HCT116 (cell line): ENCODE measurements around the gene MGRN1. TPM values are rescaled to one million over a fixed set of nuclear protein-coding genes. Genes with fewer than 3 reads are reported as not detected.

Experiments used
- ATAC-seq: fragments of 200-7000 bp; cut with Tn5 transposase; 2 replicates; pipeline ENCODE4 v1.9.1; 2020; ENCODE audit warnings: mild to moderate bottlenecking, moderate library complexity
- BruUV-seq: library from RNA; stranded (reverse); fragments of 400-500 nt; replicated peaks from 2 replicates; lab custom pipeline; 2021; lab: Mats Ljungman, UMichigan
- CTCF ChIA-PET: fragments of 300-600 bp; sonication (Branson Sonifier 250); formaldehyde crosslinking; loops from one replicate; lab custom pipeline; 2021; ENCODE audit warnings: antibody characterized with exemption; lab: Charles Lee
- POLR2A ChIA-PET: fragments of 300-600, 350-600 bp; sonication (Branson Sonifier 250); formaldehyde crosslinking; loops from one replicate; lab custom pipeline; 2021; ENCODE audit warnings: antibody characterized with exemption; lab: Charles Lee
- RAD21 ChIA-PET, 2 experiments: fragments of 300-600 bp; sonication (Branson Sonifier 250); formaldehyde crosslinking; loops; one replicate each; lab custom pipeline; 2023; ENCODE audit warnings: low total read pairs in 2 of 2; ENCODE audit not compliant: uncharacterized antibody in 2 of 2, unreplicated experiment in 2 of 2, low non-redundant PET in 1 of 2; lab: Charles Lee
- DNase-seq: peaks from one replicate; pipeline ENCODE4 v3.0.0-alpha.2; 2010; ENCODE audit warnings: low read depth, low spot score
- H2AFZ ChIP-seq: fragments of 200-600 bp; shearing (Covaris generic), sonication (generic); 2 replicates; pipeline ENCODE4 v1.6.1; 2017; ENCODE audit warnings: low read depth, mixed run types, mixed read lengths, antibody characterized with exemption, low read length; ENCODE audit not compliant: poor library complexity, severe bottlenecking
- H3K27ac ChIP-seq: 2 replicates; pipeline ENCODE4 v1.5.1; 2012; ENCODE audit warnings: low read depth, low read length
- H3K27me3 ChIP-seq: fragments of 200-600 bp; sonication (generic); 2 replicates; pipeline ENCODE4 v1.6.1; 2016; ENCODE audit warnings: mixed run types, low read length, mixed read lengths; ENCODE audit not compliant: insufficient read depth
- H3K36me3 ChIP-seq, 2 experiments: fragments of 200-500 bp in 1 of 2; fragments of 200-600 bp in 1 of 2; sonication (Bioruptor generic) in 1 of 2; sonication (generic) in 1 of 2; 2 replicates each; pipeline versions ENCODE4 v1.5.1 to v1.6.1; 2014 to 2016; ENCODE audit warnings: low read length in 2 of 2, inconsistent platforms in 1 of 2, mixed read lengths in 1 of 2, mixed run types in 1 of 2; ENCODE audit not compliant: insufficient read depth in 2 of 2, control insufficient read depth in 1 of 2
- H3K4me1 ChIP-seq, 2 experiments: fragments of 200-600 bp in 1 of 2; sonication (generic) in 1 of 2; 2 replicates each; pipeline versions ENCODE4 v1.5.1 to v1.6.1; 2012 to 2017; ENCODE audit warnings: low read length in 2 of 2, inconsistent platforms in 1 of 2, mild to moderate bottlenecking in 1 of 2, mixed read lengths in 1 of 2, mixed run types in 1 of 2, moderate library complexity in 1 of 2; ENCODE audit not compliant: insufficient read depth in 2 of 2, control insufficient read depth in 1 of 2
- H3K4me2 ChIP-seq: fragments of 200-600 bp; sonication (generic); 2 replicates; pipeline ENCODE4 v1.6.1; 2017; ENCODE audit warnings: mixed run types, low read length, mixed read lengths
- H3K4me3 ChIP-seq, 2 experiments: fragments of 200-600 bp in 1 of 2; sonication (generic) in 1 of 2; replicated peaks in 1 of 2; 2 replicates each; pipeline ENCODE4 v1.5.1; 2011 to 2016; ENCODE audit warnings: low read length in 2 of 2, control low read depth in 1 of 2, low read depth in 1 of 2, mild to moderate bottlenecking in 1 of 2, mixed read lengths in 1 of 2, mixed run types in 1 of 2
- H3K79me2 ChIP-seq: fragments of 200-600 bp; sonication (generic); 2 replicates; pipeline ENCODE4 v1.6.1; 2017; ENCODE audit warnings: mild to moderate bottlenecking, mixed run types, low read length, moderate library complexity, mixed read lengths; ENCODE audit not compliant: insufficient read depth
- H3K9ac ChIP-seq: fragments of 200-600 bp; sonication (generic); 2 replicates; pipeline ENCODE4 v1.6.1; 2016; ENCODE audit warnings: low read length, mixed read lengths
- H3K9me2 ChIP-seq: fragments of 200-600 bp; sonication (generic), shearing (Covaris generic); 2 replicates; pipeline ENCODE4 v1.6.1; 2017; ENCODE audit warnings: mixed run types, mild to moderate bottlenecking, moderate library complexity; ENCODE audit not compliant: insufficient read depth
- H3K9me3 ChIP-seq, 2 experiments: fragments of 200-500 bp in 1 of 2; fragments of 200-600 bp in 1 of 2; sonication (Bioruptor generic) in 1 of 2; sonication (generic) in 1 of 2; 2 replicates each; pipeline ENCODE4 v1.6.1; 2014 to 2017; ENCODE audit warnings: low read length in 2 of 2, mixed read lengths in 2 of 2, inconsistent platforms in 1 of 2, low read depth in 1 of 2, mild to moderate bottlenecking in 1 of 2, mixed run types in 1 of 2, moderate library complexity in 1 of 2; ENCODE audit not compliant: control insufficient read depth in 1 of 2, insufficient read depth in 1 of 2
- H4K20me1 ChIP-seq: fragments of 200-600 bp; sonication (generic), shearing (Covaris generic); 2 replicates; pipeline ENCODE4 v1.6.1; 2017; ENCODE audit warnings: mixed run types, mild to moderate bottlenecking, moderate library complexity; ENCODE audit not compliant: insufficient read depth
- CEBPB ChIP-seq: IDR thresholded peaks from 2 replicates; pipeline ENCODE4 v1.6.1; 2012; ENCODE audit warnings: low read depth
- EGR1 ChIP-seq: IDR thresholded peaks from 2 replicates; pipeline ENCODE4 v1.6.1; 2012; ENCODE audit warnings: low read depth
- ELF1 ChIP-seq: IDR thresholded peaks from 2 replicates; pipeline ENCODE4 v1.6.1; 2012; ENCODE audit warnings: low read depth, borderline replicate concordance
- EZH2 ChIP-seq: fragments of 200-600 bp; sonication (generic); IDR thresholded peaks from 2 replicates; pipeline ENCODE4 v1.6.1; 2017; ENCODE audit warnings: antibody characterized with exemption, mixed run types
- EZH2phosphoT487 ChIP-seq: fragments of 200-600 bp; IDR thresholded peaks from 2 replicates; pipeline ENCODE4 v1.6.1; 2018; ENCODE audit warnings: antibody characterized with exemption, borderline replicate concordance
- FOSL1 ChIP-seq: IDR thresholded peaks from 2 replicates; pipeline ENCODE4 v1.6.1; 2012; ENCODE audit warnings: low read depth
- JUND ChIP-seq: IDR thresholded peaks from 2 replicates; pipeline ENCODE4 v1.6.1; 2012
- POLR2AphosphoS5 ChIP-seq: IDR thresholded peaks from 2 replicates; pipeline ENCODE4 v1.6.1; 2011; ENCODE audit warnings: mild to moderate bottlenecking, low read depth, low read length, moderate library complexity
- RAD21 ChIP-seq: IDR thresholded peaks from 2 replicates; pipeline ENCODE4 v1.6.1; 2012; ENCODE audit warnings: low read depth, mild to moderate bottlenecking
- SIN3A ChIP-seq: IDR thresholded peaks from 2 replicates; pipeline ENCODE4 v1.6.1; 2012; ENCODE audit warnings: low read depth
- SP1 ChIP-seq: IDR thresholded peaks from 2 replicates; pipeline ENCODE4 v1.6.1; 2012; ENCODE audit warnings: low read depth
- SRF ChIP-seq: IDR thresholded peaks from 2 replicates; pipeline ENCODE4 v1.6.1; 2012; ENCODE audit warnings: low read depth
- TCF7L2 ChIP-seq: IDR thresholded peaks from 2 replicates; pipeline ENCODE4 v1.7.0; 2011; ENCODE audit warnings: borderline replicate concordance, inconsistent platforms; ENCODE audit not compliant: insufficient read depth, insufficient read length; ENCODE audit errors: extremely low read depth
- YY1 ChIP-seq: IDR thresholded peaks from 2 replicates; pipeline ENCODE4 v1.6.1; 2011; ENCODE audit warnings: low read length, low read depth, moderate library complexity, mild to moderate bottlenecking; ENCODE audit not compliant: insufficient replicate concordance; ENCODE audit errors: extremely low read depth
- ZBTB33 ChIP-seq: IDR thresholded peaks from 2 replicates; pipeline ENCODE4 v1.6.1; 2011; ENCODE audit warnings: mild to moderate bottlenecking, low read length, moderate library complexity; ENCODE audit not compliant: insufficient replicate concordance; ENCODE audit errors: extremely low read depth
- intact Hi-C: fragments of 100-400 bp; cut with micrococcal nuclease; formaldehyde crosslinking; loops from 2 replicates; pipeline ENCODE4 v1.10.0; 2022
- total RNA-seq: library from RNA; stranded (reverse); gene quantifications from one replicate; pipeline ENCODE4 v1.2.1, GENCODE V29; 2021; ENCODE audit not compliant: unreplicated experiment
- TF ChIP-seq, protein P1 (sequence below): IDR thresholded peaks from 2 replicates; pipeline ENCODE4 v1.6.1; 2012

Gene MGRN1
- total RNA-seq, 1 experiment from 2014 or later = 50.6 TPM

DNA sequence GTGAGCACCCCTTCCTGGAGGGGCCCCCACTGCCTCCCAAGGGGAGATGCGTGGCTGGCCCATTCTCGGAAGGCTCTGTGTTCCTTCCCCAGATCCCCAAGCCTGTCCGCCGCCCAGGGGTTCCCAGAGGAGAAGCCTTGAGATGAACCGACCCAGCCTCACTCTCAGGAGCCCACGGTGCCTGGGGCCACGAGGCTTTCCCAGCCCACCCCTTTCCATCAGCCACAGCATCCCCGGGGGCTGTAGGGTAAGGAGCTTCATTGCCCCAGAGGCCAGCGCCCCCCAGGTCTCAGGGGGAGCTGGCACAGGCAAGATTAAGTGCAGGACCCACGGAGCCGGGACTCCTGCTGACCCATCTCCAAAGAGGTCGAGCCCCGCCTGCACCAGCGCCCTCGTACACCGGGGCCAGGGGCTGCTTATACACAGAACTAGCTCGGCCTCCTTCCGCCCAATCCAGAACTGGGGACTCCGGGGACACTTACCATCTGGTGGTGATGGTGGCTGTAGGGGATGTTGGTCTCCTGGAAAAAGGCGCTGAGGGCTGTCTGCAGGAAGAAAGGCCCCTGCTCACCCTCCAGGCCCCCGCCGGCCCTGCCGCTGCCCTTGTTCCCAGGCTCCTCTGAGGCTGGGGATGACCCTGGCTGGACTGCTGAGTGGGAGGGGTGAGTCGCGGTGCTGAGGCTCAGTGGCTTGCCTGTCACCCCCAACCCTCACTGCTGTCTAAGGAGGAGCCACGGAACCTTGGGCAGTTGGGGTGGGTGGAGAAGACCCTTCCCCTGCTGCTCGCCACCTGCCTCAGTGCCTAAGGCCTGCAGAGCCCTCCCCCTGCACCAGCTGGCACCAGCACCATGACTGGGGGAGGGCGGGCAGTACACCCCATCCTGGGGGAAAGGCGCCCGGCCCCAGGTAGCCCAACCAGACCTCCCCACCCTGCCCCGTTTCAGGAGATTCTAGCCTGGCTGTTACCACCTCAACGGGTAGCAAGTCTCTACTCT, 14.3 kb upstream of the MGRN1 start:
- no peak overlapping the region for H3K27ac ChIP-seq
- POLR2A ChIA-PET = no interaction called here
- RAD21 ChIA-PET = no interaction called here
- H3K4me3 ChIP-seq = no peak overlapping the region
- peaks cover 0 to 12% of the 10 kb centered on the region in 2 experiments; a peak in 3 of 4 replicates for H3K36me3 ChIP-seq
- TF ChIP-seq EGR1 (no peak), SRF (no peak), FOSL1 (no peak), POLR2AphosphoS5 (no peak), SP1 (no peak), ELF1 (no peak)
- no peak overlapping the region for H3K4me2 ChIP-seq
- H2AFZ ChIP-seq = no peak overlapping the region
- intact Hi-C loops = loop anchor here (10.0 kb wide), 1 partner anchor 186 kb away; the partner anchor contains the start of gene DNAJA3
- H3K9me2 ChIP-seq = no peaks in the 10 kb centered on the region
- CTCF ChIA-PET = no interaction called here
- no peaks in the 10 kb centered on the region for H3K27me3 ChIP-seq
- peaks cover 39% of the 10 kb centered on the region for H3K79me2 ChIP-seq
- no TSS peak for BruUV-seq
- ATAC-seq = no peak
- no peak overlapping the region for H3K9ac ChIP-seq
- H4K20me1 ChIP-seq = no peaks in the 10 kb centered on the region
- no peak for DNase-seq
- H3K9me3 ChIP-seq = no peaks in the 10 kb centered on the region
- H3K4me1 ChIP-seq = peaks cover 14 to 19% of the 10 kb centered on the region in 2 experiments

GRCh38 chr16:4611337-4612021, 13.1 kb upstream of the MGRN1 start:
- ATAC-seq = no peak
- CTCF ChIA-PET = no interaction called here
- TF ChIP-seq YY1 (no peak), POLR2AphosphoS5 (no peak), SP1 (no peak), CEBPB (no peak), RAD21 (no peak), TCF7L2 (no peak), EZH2 (no peak), EGR1 (no peak), ELF1 (no peak), JUND (no peak), SIN3A (no peak), ZBTB33 (no peak), EZH2phosphoT487 (no peak)
- TF ChIP-seq, protein P1, sequence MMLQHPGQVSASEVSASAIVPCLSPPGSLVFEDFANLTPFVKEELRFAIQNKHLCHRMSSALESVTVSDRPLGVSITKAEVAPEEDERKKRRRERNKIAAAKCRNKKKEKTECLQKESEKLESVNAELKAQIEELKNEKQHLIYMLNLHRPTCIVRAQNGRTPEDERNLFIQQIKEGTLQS = no peak

More at GRCh38 chr16:4611337-4612021, 13.1 kb upstream of the MGRN1 start:
- no peaks in the 10 kb centered on the region for H4K20me1 ChIP-seq
- H3K79me2 ChIP-seq = peaks cover 39% of the 10 kb centered on the region
- no peak overlapping the region; the same call in 1 of the 2 replicates for H3K27ac ChIP-seq
- ChIA-PET RAD21 (no interaction called here), POLR2A (no interaction called here)
- H3K27me3 ChIP-seq = no peaks in the 10 kb centered on the region
- no peak overlapping the region for H3K4me2 ChIP-seq
- no peak overlapping the region for H3K4me3 ChIP-seq
- BruUV-seq = no TSS peak
- H3K9ac ChIP-seq = no peak overlapping the region
- peaks cover 0 to 12% of the 10 kb centered on the region in 2 experiments; a peak in 3 of 4 replicates for H3K36me3 ChIP-seq
- no peaks in the 10 kb centered on the region for H3K9me3 ChIP-seq
- no peak overlapping the region for H2AFZ ChIP-seq
- intact Hi-C loops = loop anchor here (10.0 kb wide), 1 partner anchor 187 kb away; the partner anchor contains the start of gene DNAJA3
- no peaks in the 10 kb centered on the region for H3K9me2 ChIP-seq
- H3K4me1 ChIP-seq = peaks cover 19 to 28% of the 10 kb centered on the region in 2 experiments
- DNase-seq = no peak
